ENCODE measurements around the gene CPNE4.

CPNE4 gene

DNA sequence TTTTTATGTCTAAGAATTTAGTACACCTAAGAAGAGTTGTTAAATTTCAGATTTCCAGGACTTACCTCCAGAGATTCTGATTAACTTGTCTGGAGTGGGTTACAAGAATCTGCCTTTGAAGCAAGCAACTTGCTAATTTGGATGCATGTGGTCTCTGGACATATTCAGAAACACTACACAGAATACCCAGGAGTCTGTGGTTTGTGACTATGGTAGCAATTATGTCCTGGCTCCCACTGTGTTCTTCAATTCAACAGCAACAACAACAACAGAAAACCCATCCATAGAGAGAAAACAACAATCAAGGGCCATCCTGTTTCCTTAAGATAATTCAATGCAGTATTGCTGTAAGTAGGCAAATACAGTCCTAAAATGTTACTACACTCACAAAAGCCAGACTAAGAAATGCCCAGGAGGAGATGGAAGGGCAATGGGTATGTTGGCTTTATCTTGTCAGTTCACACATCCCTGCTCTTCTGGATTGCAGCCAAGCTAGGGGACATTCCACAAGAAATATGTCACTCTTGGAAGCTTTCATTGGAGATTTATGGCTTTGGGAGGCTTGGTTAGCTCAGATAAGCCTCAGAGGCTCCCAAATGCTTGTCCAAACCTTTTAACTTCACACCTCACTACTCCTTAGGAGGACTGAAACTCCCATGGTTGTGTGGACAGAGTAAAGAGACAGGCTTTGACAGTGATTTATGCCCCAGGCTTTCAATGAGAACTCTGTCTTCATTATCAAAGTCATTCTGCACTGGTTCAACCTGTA, 432.6 kb downstream of the CPNE4 start:
- DNase-seq (ENCODE audit: low read depth): no peak

DNA sequence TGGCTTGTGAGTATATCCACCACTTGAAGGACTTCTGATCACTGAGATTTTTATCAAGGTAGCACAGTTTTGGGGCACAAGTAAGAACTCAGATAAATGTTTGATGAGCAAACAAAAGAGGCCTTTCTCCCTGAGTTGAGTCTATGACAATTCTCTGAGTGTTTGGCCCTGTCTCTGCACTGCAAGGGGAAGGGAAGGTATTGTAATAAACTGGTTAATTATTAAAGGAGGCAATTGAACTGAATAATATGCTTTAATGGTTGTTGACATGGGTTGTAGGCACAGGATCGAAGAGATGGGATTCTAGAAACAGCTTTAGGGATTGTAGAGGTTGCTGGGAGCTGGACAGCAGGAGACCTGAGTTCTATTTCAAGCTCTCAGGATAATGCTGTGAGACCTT, 437.0 kb downstream of the CPNE4 start:
- no peak for DNase-seq (ENCODE audit: low read depth)

- no peak for DNase-seq (ENCODE audit: low read depth)
Observed at GRCh38 chr3:131596884-131597283, 437.9 kb downstream of the CPNE4 start.

DNA sequence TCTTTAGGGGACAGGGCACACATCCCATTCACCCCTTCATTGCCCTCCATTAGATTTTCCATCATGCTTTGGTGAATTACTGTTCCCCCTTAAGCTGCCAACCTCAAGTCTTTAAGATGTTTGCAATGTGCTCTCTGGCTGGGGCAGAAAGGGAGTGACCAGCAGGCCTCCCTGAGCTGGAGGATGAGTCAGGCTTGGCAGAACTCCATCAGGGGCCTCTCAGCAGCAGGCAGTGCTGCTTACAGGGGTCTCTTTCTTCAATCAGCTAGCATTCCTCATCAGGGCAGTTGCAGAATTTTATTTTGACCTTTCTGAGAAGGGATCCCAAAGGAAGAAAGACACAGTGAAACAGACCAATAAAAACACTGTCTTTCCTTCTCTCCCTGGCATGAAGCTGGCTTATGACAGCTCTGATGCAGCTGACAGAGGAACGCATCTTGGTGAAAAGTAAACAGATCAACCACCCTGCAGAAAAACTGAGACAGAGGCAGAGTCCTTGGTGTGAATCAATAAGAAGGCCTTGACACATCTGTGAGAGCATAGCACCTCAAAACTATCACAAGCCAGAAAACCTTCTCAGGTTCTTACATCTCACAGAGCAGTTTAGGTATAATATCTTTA, 443.3 kb downstream of the CPNE4 start:
- DNase-seq (ENCODE audit: low read depth): no peak

- DNase-seq (ENCODE audit: low read depth): no peak
Observed at GRCh38 chr3:131586277-131586676, 448.5 kb downstream of the CPNE4 start.

GRCh38 chr3:131582438-131582837, 452.4 kb downstream of the CPNE4 start:
- DNase-seq (ENCODE audit: low read depth): no peak

GRCh38 chr3:131568460-131568859, 466.4 kb downstream of the CPNE4 start:
- DNase-seq (ENCODE audit: low read depth): no peak

GRCh38 chr3:131564812-131565211, 470.0 kb downstream of the CPNE4 start:
- DNase-seq (ENCODE audit: low read depth): no peak

- DNase-seq (ENCODE audit: low read depth): no peak
Observed at GRCh38 chr3:131561511-131561910, 473.3 kb downstream of the CPNE4 start.

GRCh38 chr3:131560795-131561194, 474.0 kb downstream of the CPNE4 start:
- no peak for DNase-seq (ENCODE audit: low read depth)

GRCh38 chr3:131555456-131555855, 479.4 kb downstream of the CPNE4 start:
- DNase-seq (ENCODE audit: low read depth): no peak

GRCh38 chr3:131553495-131554247, 481.1 kb downstream of the CPNE4 start:
- DNase-seq (ENCODE audit: low read depth): no peak

DNA sequence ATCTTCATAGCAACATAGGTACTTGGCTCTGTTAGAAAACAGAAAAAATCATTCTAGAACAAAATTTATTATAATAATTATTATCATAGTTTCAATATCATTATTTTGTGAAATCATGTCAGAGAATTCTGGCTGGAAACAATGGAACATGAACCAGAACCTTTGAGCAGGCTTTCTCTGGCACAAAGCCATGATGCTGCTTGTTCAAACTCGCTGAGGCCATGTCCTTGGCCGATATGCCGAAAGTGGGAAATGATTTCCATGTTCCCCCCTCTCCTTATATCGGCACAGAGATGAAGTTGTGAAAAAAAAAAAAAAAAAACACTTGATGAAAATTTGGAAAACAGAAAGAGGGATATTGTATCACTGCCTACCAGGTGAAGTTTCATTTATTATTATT, 483.1 kb downstream of the CPNE4 start:
- no peak for DNase-seq (ENCODE audit: low read depth)

GRCh38 chr3:131550562-131551465, 484.0 kb downstream of the CPNE4 start:
- no peak for DNase-seq (ENCODE audit: low read depth)

DNA sequence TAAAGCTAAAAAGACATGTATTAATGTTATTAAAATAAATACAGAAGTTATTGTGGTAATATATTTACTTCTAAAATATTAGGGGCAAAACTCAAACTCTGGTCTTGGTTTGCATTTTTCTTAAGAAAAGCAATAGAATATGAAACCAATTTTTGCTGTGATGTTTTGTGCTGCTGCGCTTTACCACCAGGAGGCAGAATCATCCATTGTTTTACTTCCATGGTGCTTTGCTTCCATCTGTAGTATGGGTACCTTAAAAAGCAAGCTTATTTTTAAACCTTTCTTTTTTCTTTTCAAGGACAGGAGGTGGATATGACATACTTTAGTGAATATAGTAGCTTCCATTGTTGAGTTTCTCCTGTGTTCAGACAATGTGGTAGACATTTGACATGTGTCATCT, 485.5 kb downstream of the CPNE4 start:
- no peak for DNase-seq (ENCODE audit: low read depth)

DNA sequence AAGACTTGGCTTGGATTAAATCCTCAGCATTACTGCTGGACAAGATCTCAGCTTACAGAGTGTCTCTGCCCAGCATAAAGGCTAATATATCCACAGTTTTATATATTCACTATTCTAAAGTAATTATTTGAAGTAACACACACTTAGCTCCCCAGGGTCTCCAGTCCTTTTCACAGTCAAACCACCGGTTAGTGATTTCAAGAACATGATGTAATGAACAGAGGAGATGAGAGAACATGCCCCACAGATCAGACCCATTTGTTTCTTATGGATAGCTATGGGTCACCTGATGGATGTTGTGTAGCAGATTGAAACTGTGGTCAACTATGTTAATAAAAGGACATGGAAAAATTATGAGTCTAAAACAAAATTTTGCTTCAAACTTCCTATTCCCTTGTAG, 487.2 kb downstream of the CPNE4 start:
- no peak for DNase-seq (ENCODE audit: low read depth)

GRCh38 chr3:131546441-131546840, 488.4 kb downstream of the CPNE4 start:
- DNase-seq (ENCODE audit: low read depth): no peak

DNA sequence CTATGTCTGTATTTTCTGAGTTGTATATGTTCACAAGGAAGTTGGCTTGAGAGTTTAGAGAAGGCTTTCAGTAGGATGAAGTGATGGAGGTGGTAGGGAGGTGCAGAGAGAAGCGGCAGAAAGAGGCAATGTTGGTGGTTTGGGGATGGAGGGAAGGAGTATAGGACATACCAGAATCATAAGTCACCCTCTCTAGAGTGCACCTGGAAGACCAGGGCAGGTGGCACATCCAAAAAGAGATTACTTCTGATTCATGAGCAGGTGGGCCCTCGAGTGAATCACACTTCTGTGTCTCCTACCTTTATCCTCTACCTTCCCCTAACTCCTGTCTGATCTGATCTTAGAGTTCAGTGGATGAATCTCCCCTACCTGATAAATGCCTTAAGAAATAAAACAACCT, 490.3 kb downstream of the CPNE4 start:
- DNase-seq (ENCODE audit: low read depth): no peak

DNA sequence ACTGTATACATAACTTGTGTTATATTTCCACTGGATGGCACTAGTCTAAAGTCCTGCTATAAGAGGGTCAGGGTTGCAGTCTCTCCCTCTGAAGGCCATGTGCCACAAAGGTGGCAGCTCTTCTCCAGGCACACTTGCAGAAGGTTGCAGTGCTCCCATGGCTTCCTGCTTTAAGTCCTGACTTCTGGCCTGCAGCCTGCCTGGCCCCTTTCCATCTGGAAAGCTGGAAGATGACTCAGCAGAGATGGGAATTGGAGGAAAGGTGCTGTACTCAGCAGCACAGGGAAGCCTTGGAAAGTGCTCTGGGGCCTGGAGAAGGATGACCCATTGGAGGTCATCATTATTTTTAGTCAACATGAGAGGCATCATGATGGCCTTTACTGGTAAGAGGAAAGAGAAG, 491.1 kb downstream of the CPNE4 start:
- no peak for DNase-seq (ENCODE audit: low read depth)

- DNase-seq (ENCODE audit: low read depth): no peak
Observed at GRCh38 chr3:131541288-131541687, 493.5 kb downstream of the CPNE4 start.

DNA sequence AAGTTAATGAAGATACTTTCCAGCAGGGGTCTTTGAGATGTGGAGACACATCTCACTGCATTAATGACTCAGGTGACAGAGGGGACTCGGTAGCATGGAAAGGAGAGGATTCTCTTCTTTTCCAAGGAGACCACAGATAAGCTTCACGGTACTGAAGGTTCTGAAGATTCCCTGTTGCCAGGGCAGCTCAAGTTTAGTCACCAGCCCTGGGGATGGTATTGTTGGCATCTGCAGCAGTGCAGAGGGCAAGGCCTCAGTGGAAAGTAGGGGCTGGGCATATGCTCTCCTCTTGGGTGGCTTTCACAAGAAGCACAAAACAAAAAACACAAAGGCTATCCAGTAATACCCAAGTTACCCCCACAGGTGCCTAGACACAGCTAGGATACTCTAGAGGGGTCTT, 494.0 kb downstream of the CPNE4 start:
- DNase-seq (ENCODE audit: low read depth): no peak

DNA sequence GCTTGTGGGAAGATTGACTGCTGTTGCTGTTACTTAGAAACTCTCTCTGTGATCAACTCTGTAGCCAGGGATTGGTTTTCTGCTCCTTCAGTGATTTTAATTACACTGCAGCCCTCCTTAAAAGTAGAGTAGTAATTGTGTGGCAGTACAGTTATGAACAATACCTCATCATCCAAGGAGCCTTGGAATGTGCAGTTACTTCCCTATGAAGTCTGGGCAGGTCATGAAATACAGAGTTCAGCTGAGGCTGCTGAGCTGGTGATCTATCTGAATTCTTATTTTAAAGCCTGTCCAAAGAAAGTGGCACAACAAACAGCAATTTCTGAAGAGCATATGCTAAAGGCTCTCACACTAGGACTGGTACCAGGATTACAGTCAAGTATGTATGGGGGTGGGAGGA, 494.7 kb downstream of the CPNE4 start:
- DNase-seq (ENCODE audit: low read depth): no peak

All from T-helper 22 cell (primary cell).